HG03342 (cell line): ENCODE data around the gene CTU2.

ENCODE experiments used
- ATAC-seq: cut with Tn5 transposase; IDR thresholded peaks from one replicate; pipeline ENCODE4 v1.9.1; 2021; ENCODE audit warnings: mild to moderate bottlenecking, moderate library complexity; ENCODE audit not compliant: unreplicated experiment

CTU2 gene

GRCh38 chr16:88713054-88713453, 6.8 kb downstream of the CTU2 start:
- no peak for ATAC-seq

- no peak for ATAC-seq
These were observed 7.5 kb downstream of the CTU2 start for GRCh38 chr16:88713568-88714419.

GRCh38 chr16:88714420-88715302, 8.4 kb downstream of the CTU2 start:
- no peak for ATAC-seq

GRCh38 chr16:88715312-88716190, 9.2 kb downstream of the CTU2 start:
- no peak for ATAC-seq

- ATAC-seq = no peak
These were observed 9.9 kb downstream of the CTU2 start for GRCh38 chr16:88716201-88716600.

- no peak for ATAC-seq
These were observed 10.3 kb downstream of the CTU2 start for GRCh38 chr16:88716601-88717001.

GRCh38 chr16:88718178-88718577, 11.9 kb downstream of the CTU2 start:
- no peak for ATAC-seq

GRCh38 chr16:88719267-88719932, 13.1 kb downstream of the CTU2 start:
- ATAC-seq = no peak

- ATAC-seq = no peak
These were observed 13.6 kb downstream of the CTU2 start for GRCh38 chr16:88719933-88720296.

GRCh38 chr16:88720396-88720970, 14.2 kb downstream of the CTU2 start:
- ATAC-seq = no peak

GRCh38 chr16:88721236-88721635, 14.9 kb downstream of the CTU2 start:
- ATAC-seq = no peak

- no peak for ATAC-seq
These were observed 15.8 kb downstream of the CTU2 start for GRCh38 chr16:88721815-88722755.

GRCh38 chr16:88722784-88723506, 16.6 kb downstream of the CTU2 start:
- no peak for ATAC-seq

GRCh38 chr16:88723507-88723887, 17.2 kb downstream of the CTU2 start:
- ATAC-seq = no peak

- ATAC-seq = no peak
These were observed 17.6 kb downstream of the CTU2 start for GRCh38 chr16:88723911-88724310.

- no peak for ATAC-seq
These were observed 18.7 kb downstream of the CTU2 start for GRCh38 chr16:88724855-88725555.

GRCh38 chr16:88725609-88726407, 19.5 kb downstream of the CTU2 start:
- ATAC-seq = no peak
